WTC11 (cell line): ENCODE measurements around the gene NTN5.

Experiments used
- CREM ChIP-seq: sonication (generic); formaldehyde crosslinking; IDR thresholded peaks from 2 replicates; pipeline ENCODE4 v1.8.1; 2022; ENCODE audit warnings: mild to moderate bottlenecking, missing genetic modification reagents, moderate library complexity
- E2F4 ChIP-seq: sonication (generic); formaldehyde crosslinking; IDR thresholded peaks from 2 replicates; pipeline ENCODE4 v1.8.1; 2022; ENCODE audit warnings: low read depth, mild to moderate bottlenecking, moderate library complexity, missing genetic modification reagents, borderline replicate concordance
- E2F5 ChIP-seq: sonication (generic); formaldehyde crosslinking; IDR thresholded peaks from 2 replicates; pipeline ENCODE4 v1.8.1; 2022; ENCODE audit warnings: mild to moderate bottlenecking, moderate library complexity, missing genetic modification reagents
- IRF2 ChIP-seq: sonication (generic); formaldehyde crosslinking; IDR thresholded peaks from 2 replicates; pipeline ENCODE4 v1.8.0; 2022; ENCODE audit warnings: low read depth, missing genetic modification reagents, borderline replicate concordance
- JUN ChIP-seq: sonication (generic); formaldehyde crosslinking; IDR thresholded peaks from 2 replicates; pipeline ENCODE4 v1.8.0; 2023; ENCODE audit warnings: mild to moderate bottlenecking, missing genetic modification reagents
- PREB ChIP-seq: sonication (generic); formaldehyde crosslinking; IDR thresholded peaks from 2 replicates; pipeline ENCODE4 v1.8.1; 2022; ENCODE audit warnings: mild to moderate bottlenecking, missing genetic modification reagents, moderate library complexity, borderline replicate concordance
- RORB ChIP-seq: fragments of 250-450 bp; sonication (Bioruptor Pico); IDR thresholded peaks from 2 replicates; pipeline ENCODE4 v1.9.0; 2021; ENCODE audit warnings: mild to moderate bottlenecking
- TEAD4 ChIP-seq: sonication (generic); formaldehyde crosslinking; IDR thresholded peaks from 2 replicates; pipeline ENCODE4 v1.8.0; 2022; ENCODE audit warnings: mild to moderate bottlenecking, missing genetic modification reagents
- TP53 ChIP-seq: sonication (generic); formaldehyde crosslinking; IDR thresholded peaks from 2 replicates; pipeline ENCODE4 v1.8.1; 2023; ENCODE audit warnings: mild to moderate bottlenecking, missing genetic modification reagents
- ZNF219 ChIP-seq: sonication (generic); formaldehyde crosslinking; IDR thresholded peaks from 2 replicates; pipeline ENCODE4 v1.8.0; 2023; ENCODE audit warnings: missing genetic modification reagents, mild to moderate bottlenecking, borderline replicate concordance
- TF ChIP-seq, protein P1 (sequence below): fragments of 200-600 bp; IDR thresholded peaks from 2 replicates; pipeline ENCODE4 v1.8.0; 2022; ENCODE audit warnings: antibody characterized with exemption
- TF ChIP-seq, protein P2 (sequence below): sonication (generic); formaldehyde crosslinking; IDR thresholded peaks from 2 replicates; pipeline ENCODE4 v1.8.0; 2022; ENCODE audit warnings: mild to moderate bottlenecking, missing genetic modification reagents

- TF ChIP-seq, protein P1, sequence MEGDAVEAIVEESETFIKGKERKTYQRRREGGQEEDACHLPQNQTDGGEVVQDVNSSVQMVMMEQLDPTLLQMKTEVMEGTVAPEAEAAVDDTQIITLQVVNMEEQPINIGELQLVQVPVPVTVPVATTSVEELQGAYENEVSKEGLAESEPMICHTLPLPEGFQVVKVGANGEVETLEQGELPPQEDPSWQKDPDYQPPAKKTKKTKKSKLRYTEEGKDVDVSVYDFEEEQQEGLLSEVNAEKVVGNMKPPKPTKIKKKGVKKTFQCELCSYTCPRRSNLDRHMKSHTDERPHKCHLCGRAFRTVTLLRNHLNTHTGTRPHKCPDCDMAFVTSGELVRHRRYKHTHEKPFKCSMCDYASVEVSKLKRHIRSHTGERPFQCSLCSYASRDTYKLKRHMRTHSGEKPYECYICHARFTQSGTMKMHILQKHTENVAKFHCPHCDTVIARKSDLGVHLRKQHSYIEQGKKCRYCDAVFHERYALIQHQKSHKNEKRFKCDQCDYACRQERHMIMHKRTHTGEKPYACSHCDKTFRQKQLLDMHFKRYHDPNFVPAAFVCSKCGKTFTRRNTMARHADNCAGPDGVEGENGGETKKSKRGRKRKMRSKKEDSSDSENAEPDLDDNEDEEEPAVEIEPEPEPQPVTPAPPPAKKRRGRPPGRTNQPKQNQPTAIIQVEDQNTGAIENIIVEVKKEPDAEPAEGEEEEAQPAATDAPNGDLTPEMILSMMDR: no peak
- TF ChIP-seq CREM (CRISPR knock-in tag) (no peak), JUN (no peak), TEAD4 (no peak), E2F4 (CRISPR knock-in tag) (no peak), E2F5 (no peak), PREB (no peak), RORB (CRISPR knock-in tag) (no peak), ZNF219 (CRISPR knock-in tag) (no peak), TP53 (CRISPR knock-in tag) (no peak), IRF2 (CRISPR knock-in tag) (no peak)
- TF ChIP-seq, protein P2, sequence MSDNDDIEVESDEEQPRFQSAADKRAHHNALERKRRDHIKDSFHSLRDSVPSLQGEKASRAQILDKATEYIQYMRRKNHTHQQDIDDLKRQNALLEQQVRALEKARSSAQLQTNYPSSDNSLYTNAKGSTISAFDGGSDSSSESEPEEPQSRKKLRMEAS: no peak
Measured at GRCh38 chr19:48648134-48648533, 24.7 kb downstream of the NTN5 start.
